K562 (cell line): Measurements from ENCODE around the gene CCDC175. TPM values are rescaled to one million over a fixed set of nuclear protein-coding genes. Genes with fewer than 3 reads are reported as not detected.

Experiments
- ATAC-seq: fragments of 200-7000 bp; cut with Tn5 transposase; 3 replicates; pipeline ENCODE4 v1.9.1; 2020; ENCODE audit warnings: moderate library complexity
- BruUV-seq: library from RNA; stranded (reverse); fragments of 400-500 nt; replicated peaks from 2 replicates; lab custom pipeline; 2021; lab: Mats Ljungman, UMichigan
- CTCF ChIA-PET: fragments of 300-600 bp; formaldehyde crosslinking; extraction: SDS; loops from one replicate; lab custom pipeline; 2021; ENCODE audit warnings: low intra/inter-chr PET ratio; lab: Yijun Ruan, JAX
- POLR2A ChIA-PET: fragments of 300-600, 350-650 bp; sonication (Branson Sonifier 250); formaldehyde crosslinking; extraction: SDS; loops from one replicate; lab custom pipeline; 2021; ENCODE audit warnings: antibody characterized with exemption, inconsistent platforms; lab: Yijun Ruan, JAX
- DNase-seq, 4 experiments: peaks; one replicate each; pipeline versions ENCODE4 v3.0.0 to v3.0.0-alpha.2; 2011 to 2018; ENCODE audit warnings: low spot score in 3 of 4, mixed read lengths in 3 of 4; ENCODE audit errors: extremely low read depth in 1 of 4
- FAIRE-seq: peaks from 2 replicates; lab custom pipeline; 2011; peaks lifted over from hg19 to GRCh38; lab: Jason Lieb, UNC
- H2AFZ ChIP-seq: 2 replicates; pipeline ENCODE4 v1.6.0; 2011; ENCODE audit warnings: low read depth, low read length, control low read depth, inconsistent platforms
- H3K27ac ChIP-seq: fragments of 200-600 bp; 3 replicates; pipeline ENCODE4 v1.8.0; 2011; ENCODE audit warnings: low read depth, mild to moderate bottlenecking, control low read depth, inconsistent platforms, low read length, moderate library complexity, mixed read lengths; ENCODE audit errors: extremely low read depth
- H3K27me3 ChIP-seq, 2 experiments: fragments of 300-600 bp in 1 of 2; 2 replicates in 1 of 2; 3 replicates in 1 of 2; pipeline versions ENCODE4 v1.6.0 to v1.8.0; 2011; ENCODE audit warnings: inconsistent platforms in 2 of 2, low read length in 2 of 2, mild to moderate bottlenecking in 1 of 2, mixed read lengths in 1 of 2, moderate library complexity in 1 of 2; ENCODE audit not compliant: control insufficient read depth in 2 of 2, insufficient read depth in 2 of 2
- H3K36me3 ChIP-seq: fragments of 300-600 bp; 3 replicates; pipeline ENCODE4 v1.8.0; 2011; ENCODE audit warnings: mild to moderate bottlenecking, low read length, inconsistent platforms; ENCODE audit not compliant: control insufficient read depth, insufficient read depth
- H3K4me1 ChIP-seq, 2 experiments: fragments of 200-600 bp in 1 of 2; replicated peaks in 1 of 2; 2 replicates in 1 of 2; 3 replicates in 1 of 2; pipeline versions ENCODE4 v1.5.1 to v1.8.0; 2011; ENCODE audit warnings: inconsistent platforms in 2 of 2, low read length in 2 of 2, mild to moderate bottlenecking in 1 of 2, mixed read lengths in 1 of 2, moderate library complexity in 1 of 2; ENCODE audit not compliant: control insufficient read depth in 2 of 2, insufficient read depth in 2 of 2
- H3K4me2 ChIP-seq: 2 replicates; pipeline ENCODE4 v1.6.1; 2011; ENCODE audit warnings: low read length, control low read depth, inconsistent platforms, mixed read lengths; ENCODE audit not compliant: insufficient read depth
- H3K4me3 ChIP-seq: fragments of 200-600 bp; sonication (generic), shearing (Covaris generic); 2 replicates; pipeline ENCODE4 v1.5.1; 2016; ENCODE audit warnings: control low read depth, inconsistent platforms
- H3K79me2 ChIP-seq: fragments of 200-600 bp; 3 replicates; pipeline ENCODE4 v1.8.0; 2011; ENCODE audit warnings: low read length, inconsistent platforms; ENCODE audit not compliant: control insufficient read depth, insufficient read depth
- H3K9ac ChIP-seq, 2 experiments: 2 replicates each; pipeline versions ENCODE4 v1.6.0 to v1.6.1; 2011; ENCODE audit warnings: low read depth in 2 of 2, low read length in 2 of 2, control low read depth in 1 of 2, inconsistent platforms in 1 of 2, mild to moderate bottlenecking in 1 of 2, mixed read lengths in 1 of 2; ENCODE audit not compliant: insufficient read depth in 1 of 2
- H3K9me1 ChIP-seq: one replicate; pipeline ENCODE4 v1.6.0; 2011; ENCODE audit warnings: inconsistent platforms, mild to moderate bottlenecking, low read length, moderate library complexity; ENCODE audit not compliant: control insufficient read depth, insufficient read depth
- H3K9me3 ChIP-seq: replicated peaks from 2 replicates; pipeline ENCODE4 v1.5.1; 2011; ENCODE audit warnings: low read depth, low read length, inconsistent platforms; ENCODE audit not compliant: control insufficient read depth, insufficient read depth
- H4K20me1 ChIP-seq: replicated peaks from 2 replicates; pipeline ENCODE4 v1.6.1; 2011; ENCODE audit warnings: low read length, inconsistent platforms, mixed read lengths; ENCODE audit not compliant: control insufficient read depth, insufficient read depth
- CBX5 ChIP-seq: IDR thresholded peaks from 2 replicates; pipeline ENCODE4 v1.6.1; 2014; ENCODE audit warnings: low read depth, borderline replicate concordance
- E4F1 ChIP-seq: fragments of 250-450 bp; sonication (Bioruptor Pico); IDR thresholded peaks from 2 replicates; pipeline ENCODE4 v1.5.0; 2021; ENCODE audit warnings: mild to moderate bottlenecking, borderline replicate concordance
- WGBS: fragments of 100-300 bp; shearing (Covaris generic); methylation state at CpG from one replicate; pipeline ENCODE4 v1.1.6; 2016; ENCODE audit warnings: low coverage, mixed read lengths; ENCODE audit not compliant: insufficient coverage; ENCODE audit errors: missing lambda C conversion rate; 5-methylcytosine and 5-hydroxymethylcytosine counted together
- in situ Hi-C: fragments of 300-500 bp; cut with MboI; formaldehyde crosslinking; loops from 4 replicates; pipeline ENCODE4 v1.15.0; 2018; ENCODE audit warnings: inconsistent platforms, mixed read lengths
- intact Hi-C: fragments of 100-400 bp; cut with micrococcal nuclease; formaldehyde crosslinking; loops from 2 replicates; pipeline ENCODE4 v1.14.2; 2022
- polyA plus RNA-seq, 8 experiments: library from polyadenylated mRNA; depleted of rRNA in 4 of 8; stranded (reverse) in 5 of 8; unstranded in 3 of 8; fragments of >200 nt; fragmentation: Nextera tagmentation in 2 of 8; fragmentation: Illumina TruSeq in 1 of 8; extraction: Ambion mirVana in 2 of 8; extraction: Trizol in 1 of 8; gene quantifications; 2 replicates each; pipeline versions ENCODE4 v1.2.1 to v1.2.3, GENCODE V29; 2011 to 2014; ENCODE audit warnings: inconsistent platforms in 1 of 8, missing spikeins in 1 of 8
- total RNA-seq, 7 experiments: library from RNA; depleted of rRNA in 6 of 7; stranded (reverse); fragments of >200 nt in 6 of 7; fragmentation: Illumina TruSeq in 2 of 7; extraction: Trizol in 2 of 7; gene quantifications; 2 replicates each; pipeline versions ENCODE4 v1.2.1 to v1.2.3, GENCODE V29; 2011 to 2021; ENCODE audit warnings: low replicate concordance in 1 of 7

CCDC175 gene
- total and polyA plus RNA-seq, 9 of the 15 experiments (the other 6 are each of a cell fraction or from before 2014, with no cell fraction given), result not detected

DNA sequence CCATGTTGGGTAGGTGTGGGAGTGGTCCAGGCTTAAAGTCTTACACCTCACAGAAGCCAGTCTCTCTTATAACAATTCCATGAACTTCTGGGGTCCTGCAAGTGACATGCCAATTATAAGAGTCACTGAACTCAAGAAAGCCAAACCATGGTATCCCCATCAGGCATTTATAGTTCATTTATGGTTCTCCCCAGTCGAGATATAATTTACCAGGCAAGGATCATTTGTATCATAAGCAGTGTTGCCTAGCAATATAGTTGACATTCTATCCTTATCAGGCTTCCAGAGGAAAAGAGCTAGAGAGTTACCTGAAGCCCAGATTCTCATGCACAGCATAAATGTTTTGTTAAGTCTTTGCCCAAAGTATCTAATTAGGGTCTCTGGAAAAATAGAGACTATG lies 84.2 kb downstream of the CCDC175 start (continued):
- no peak for TF ChIP-seq E4F1 (CRISPR knock-in tag)

DNA sequence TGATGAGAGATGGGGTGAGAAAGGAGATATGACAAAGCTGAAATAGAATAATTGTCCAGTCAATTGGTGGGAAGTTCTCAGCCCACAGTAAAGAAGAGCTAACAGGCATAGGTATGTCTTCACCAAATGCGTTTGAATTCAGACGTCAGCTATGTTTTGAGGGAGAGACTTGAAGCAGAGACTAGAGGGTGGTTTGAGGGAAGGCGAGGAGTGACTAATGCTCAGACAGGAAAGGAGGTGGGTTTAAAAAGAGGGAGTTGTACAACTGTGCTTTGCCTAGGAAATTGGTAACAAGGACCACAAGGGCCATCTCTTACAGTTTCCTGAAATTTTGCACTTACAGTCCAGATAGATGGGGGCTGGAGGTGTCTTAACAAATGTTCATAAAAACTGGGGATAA lies 85.9 kb downstream of the CCDC175 start:
- no peak overlapping the region for H3K9ac ChIP-seq
- ChIA-PET POLR2A (no interaction called here), CTCF (no interaction called here)
- H3K9me3 ChIP-seq, result no peaks in the 10 kb centered on the region
- 68% methylated on average over 3 of the region's 3 CpGs for WGBS
- H3K36me3 ChIP-seq, result peaks cover 62% of the 10 kb centered on the region
- no peak overlapping the region for H3K4me3 ChIP-seq
- intact Hi-C loops, result no loop called here
- no TSS peak for BruUV-seq
- H3K27me3 ChIP-seq, result no peaks in the 10 kb centered on the region
- no peaks in the 10 kb centered on the region for H3K9me1 ChIP-seq
- H3K79me2 ChIP-seq, result peaks cover 18% of the 10 kb centered on the region
- no peak overlapping the region for H2AFZ ChIP-seq
- H3K4me2 ChIP-seq, result no peak overlapping the region
- in situ Hi-C loops, result no loop called here
- no peak overlapping the region for H3K27ac ChIP-seq
- no peaks in the 10 kb centered on the region for H4K20me1 ChIP-seq
- FAIRE-seq (no peak), DNase-seq (no peak), ATAC-seq (no peak)
- no peak for TF ChIP-seq CBX5
- H3K4me1 ChIP-seq, result peaks cover 0 to 4% of the 10 kb centered on the region in 2 experiments; a peak in 2 of 5 replicates
